ENCODE data around the gene SECISBP2L.

DNA sequence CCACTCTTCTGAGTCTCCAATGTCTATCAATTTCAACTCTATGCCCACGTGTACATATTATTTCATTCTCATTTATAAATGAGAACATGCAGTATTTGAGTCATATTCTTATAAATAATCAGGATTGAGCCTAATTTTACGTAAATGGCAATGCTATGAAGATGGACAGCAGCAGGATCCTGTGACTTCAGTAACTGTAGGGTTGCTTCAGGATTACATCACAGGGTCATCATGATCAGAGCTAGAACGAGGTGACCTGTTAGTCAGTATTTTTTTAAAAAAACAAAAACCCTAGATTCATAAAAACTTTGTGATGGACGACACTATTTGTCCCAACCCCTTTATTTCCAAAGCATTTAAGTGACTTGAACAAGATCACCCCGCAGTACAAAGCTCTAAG, 104.3 kb downstream of the SECISBP2L start:
- TF ChIP-seq, protein P1, sequence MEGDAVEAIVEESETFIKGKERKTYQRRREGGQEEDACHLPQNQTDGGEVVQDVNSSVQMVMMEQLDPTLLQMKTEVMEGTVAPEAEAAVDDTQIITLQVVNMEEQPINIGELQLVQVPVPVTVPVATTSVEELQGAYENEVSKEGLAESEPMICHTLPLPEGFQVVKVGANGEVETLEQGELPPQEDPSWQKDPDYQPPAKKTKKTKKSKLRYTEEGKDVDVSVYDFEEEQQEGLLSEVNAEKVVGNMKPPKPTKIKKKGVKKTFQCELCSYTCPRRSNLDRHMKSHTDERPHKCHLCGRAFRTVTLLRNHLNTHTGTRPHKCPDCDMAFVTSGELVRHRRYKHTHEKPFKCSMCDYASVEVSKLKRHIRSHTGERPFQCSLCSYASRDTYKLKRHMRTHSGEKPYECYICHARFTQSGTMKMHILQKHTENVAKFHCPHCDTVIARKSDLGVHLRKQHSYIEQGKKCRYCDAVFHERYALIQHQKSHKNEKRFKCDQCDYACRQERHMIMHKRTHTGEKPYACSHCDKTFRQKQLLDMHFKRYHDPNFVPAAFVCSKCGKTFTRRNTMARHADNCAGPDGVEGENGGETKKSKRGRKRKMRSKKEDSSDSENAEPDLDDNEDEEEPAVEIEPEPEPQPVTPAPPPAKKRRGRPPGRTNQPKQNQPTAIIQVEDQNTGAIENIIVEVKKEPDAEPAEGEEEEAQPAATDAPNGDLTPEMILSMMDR (IDR thresholded peaks at IDR 0.05; ENCODE audit: poor library complexity) = no peak
- TF ChIP-seq EZH2 (IDR thresholded peaks at IDR 0.05; ENCODE audit: borderline replicate concordance) (no peak), EZH2phosphoT487 (IDR thresholded peaks at IDR 0.05; ENCODE audit: low read depth, severe bottlenecking, unreplicated experiment) (no peak)

Data from hepatocyte (in vitro differentiated cells).